Measurements from ENCODE around the gene SMG6.

DNA sequence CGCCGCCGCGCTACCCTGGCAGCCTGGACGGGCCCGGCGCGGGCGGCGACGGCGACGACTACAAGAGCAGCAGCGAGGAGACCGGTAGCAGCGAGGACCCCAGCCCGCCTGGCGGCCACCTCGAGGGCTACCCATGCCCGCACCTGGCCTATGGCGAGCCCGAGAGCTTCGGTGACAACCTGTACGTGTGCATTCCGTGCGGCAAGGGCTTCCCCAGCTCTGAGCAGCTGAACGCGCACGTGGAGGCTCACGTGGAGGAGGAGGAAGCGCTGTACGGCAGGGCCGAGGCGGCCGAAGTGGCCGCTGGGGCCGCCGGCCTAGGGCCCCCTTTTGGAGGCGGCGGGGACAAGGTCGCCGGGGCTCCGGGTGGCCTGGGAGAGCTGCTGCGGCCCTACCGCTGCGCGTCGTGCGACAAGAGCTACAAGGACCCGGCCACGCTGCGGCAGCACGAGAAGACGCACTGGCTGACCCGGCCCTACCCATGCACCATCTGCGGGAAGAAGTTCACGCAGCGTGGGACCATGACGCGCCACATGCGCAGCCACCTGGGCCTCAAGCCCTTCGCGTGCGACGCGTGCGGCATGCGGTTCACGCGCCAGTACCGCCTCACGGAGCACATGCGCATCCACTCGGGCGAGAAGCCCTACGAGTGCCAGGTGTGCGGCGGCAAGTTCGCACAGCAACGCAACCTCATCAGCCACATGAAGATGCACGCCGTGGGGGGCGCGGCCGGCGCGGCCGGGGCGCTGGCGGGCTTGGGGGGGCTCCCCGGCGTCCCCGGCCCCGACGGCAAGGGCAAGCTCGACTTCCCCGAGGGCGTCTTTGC lies 245.6 kb downstream of the SMG6 start:
- TF ChIP-seq TAF1 (IDR thresholded peaks at IDR 0.05; ENCODE audit: low read depth) (no peak), CREB1 (IDR thresholded peaks at IDR 0.05; ENCODE audit: low read depth) (no peak), EP300 (IDR thresholded peaks at IDR 0.05; ENCODE audit: borderline replicate concordance) (no peak), EGR1 (IDR thresholded peaks at IDR 0.05) (no peak), CEBPB (IDR thresholded peaks at IDR 0.05) (no peak), RAD21 (IDR thresholded peaks at IDR 0.05; ENCODE audit: low read depth) (no peak)
- TF ChIP-seq, protein P1, sequence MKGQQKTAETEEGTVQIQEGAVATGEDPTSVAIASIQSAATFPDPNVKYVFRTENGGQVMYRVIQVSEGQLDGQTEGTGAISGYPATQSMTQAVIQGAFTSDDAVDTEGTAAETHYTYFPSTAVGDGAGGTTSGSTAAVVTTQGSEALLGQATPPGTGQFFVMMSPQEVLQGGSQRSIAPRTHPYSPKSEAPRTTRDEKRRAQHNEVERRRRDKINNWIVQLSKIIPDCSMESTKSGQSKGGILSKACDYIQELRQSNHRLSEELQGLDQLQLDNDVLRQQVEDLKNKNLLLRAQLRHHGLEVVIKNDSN (IDR thresholded peaks at IDR 0.05) = no peak
- TF ChIP-seq, protein P2, sequence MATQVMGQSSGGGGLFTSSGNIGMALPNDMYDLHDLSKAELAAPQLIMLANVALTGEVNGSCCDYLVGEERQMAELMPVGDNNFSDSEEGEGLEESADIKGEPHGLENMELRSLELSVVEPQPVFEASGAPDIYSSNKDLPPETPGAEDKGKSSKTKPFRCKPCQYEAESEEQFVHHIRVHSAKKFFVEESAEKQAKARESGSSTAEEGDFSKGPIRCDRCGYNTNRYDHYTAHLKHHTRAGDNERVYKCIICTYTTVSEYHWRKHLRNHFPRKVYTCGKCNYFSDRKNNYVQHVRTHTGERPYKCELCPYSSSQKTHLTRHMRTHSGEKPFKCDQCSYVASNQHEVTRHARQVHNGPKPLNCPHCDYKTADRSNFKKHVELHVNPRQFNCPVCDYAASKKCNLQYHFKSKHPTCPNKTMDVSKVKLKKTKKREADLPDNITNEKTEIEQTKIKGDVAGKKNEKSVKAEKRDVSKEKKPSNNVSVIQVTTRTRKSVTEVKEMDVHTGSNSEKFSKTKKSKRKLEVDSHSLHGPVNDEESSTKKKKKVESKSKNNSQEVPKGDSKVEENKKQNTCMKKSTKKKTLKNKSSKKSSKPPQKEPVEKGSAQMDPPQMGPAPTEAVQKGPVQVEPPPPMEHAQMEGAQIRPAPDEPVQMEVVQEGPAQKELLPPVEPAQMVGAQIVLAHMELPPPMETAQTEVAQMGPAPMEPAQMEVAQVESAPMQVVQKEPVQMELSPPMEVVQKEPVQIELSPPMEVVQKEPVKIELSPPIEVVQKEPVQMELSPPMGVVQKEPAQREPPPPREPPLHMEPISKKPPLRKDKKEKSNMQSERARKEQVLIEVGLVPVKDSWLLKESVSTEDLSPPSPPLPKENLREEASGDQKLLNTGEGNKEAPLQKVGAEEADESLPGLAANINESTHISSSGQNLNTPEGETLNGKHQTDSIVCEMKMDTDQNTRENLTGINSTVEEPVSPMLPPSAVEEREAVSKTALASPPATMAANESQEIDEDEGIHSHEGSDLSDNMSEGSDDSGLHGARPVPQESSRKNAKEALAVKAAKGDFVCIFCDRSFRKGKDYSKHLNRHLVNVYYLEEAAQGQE (IDR thresholded peaks at IDR 0.05; ENCODE audit: low read depth) = no peak

Data from Ishikawa (cell line).